ENCODE results near the gene SLC35F2. TPM values are rescaled to one million over a fixed set of nuclear protein-coding genes. Genes with fewer than 3 reads are reported as not detected.

Gene SLC35F2
- total and polyA plus RNA-seq, 2 of the 8 experiments (the other 6 are each of a cell fraction or from before 2014, with no cell fraction given): 15.1 to 29.7 TPM

DNA sequence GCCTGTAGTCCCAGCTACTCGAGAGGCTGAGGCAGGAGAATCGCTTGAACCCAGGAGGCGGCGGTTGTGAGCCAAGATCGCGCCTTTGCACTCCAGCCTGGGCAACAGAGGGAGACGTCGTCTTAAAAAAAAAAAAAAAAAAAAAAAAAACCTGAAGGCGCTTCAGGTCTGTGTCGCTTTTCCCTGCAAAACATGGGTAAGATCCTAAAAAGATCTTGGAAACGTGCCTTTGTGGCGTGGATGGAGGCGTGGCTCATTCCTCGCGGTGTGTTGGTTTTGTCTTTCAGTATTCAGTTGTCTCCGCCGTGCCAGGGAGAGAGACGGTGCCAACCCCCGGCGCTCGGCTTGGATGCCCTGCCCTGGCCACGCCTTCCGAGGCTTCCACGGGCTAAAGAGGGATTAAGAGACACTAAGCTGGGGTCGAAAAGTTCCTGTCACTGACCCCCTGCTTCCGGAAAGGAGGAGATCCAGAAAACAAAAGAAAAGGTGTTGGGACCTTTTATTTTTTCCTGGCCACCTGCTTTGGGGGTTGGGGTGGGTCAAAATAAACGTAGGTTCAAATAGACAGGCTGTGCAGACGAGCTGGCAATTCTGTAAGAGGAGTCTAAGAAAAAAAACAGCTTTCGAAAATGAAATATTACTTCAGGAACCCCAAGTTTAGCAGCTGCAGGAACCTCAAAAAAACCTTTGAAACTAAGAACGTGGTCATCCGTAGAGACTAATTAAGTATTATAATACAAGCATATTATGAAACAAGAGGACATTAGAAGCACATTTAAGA, 1.1 kb upstream of the SLC35F2 start:
- Histone ChIP-seq H2AK5ac (ENCODE audit: low read depth, low read length) (no peak overlapping the region), H2BK15ac (ENCODE audit: low read length) (no peak overlapping the region), H3K23ac (ENCODE audit: insufficient read length) (no peak overlapping the region), H3K14ac (ENCODE audit: insufficient read length) (no peak overlapping the region), H2AFZ (ENCODE audit: low read length) (peak overlapping the region; percentile 76), H3K56ac (replicated peaks; ENCODE audit: insufficient read length, low read depth, low read length) (no peak overlapping the region), H3K4me2 (ENCODE audit: insufficient read depth in 1 of 2, low read depth in 2 of 2, low read length in 2 of 2) (peak overlapping the region; percentile 89 to 93), H3K4ac (replicated peaks; ENCODE audit: insufficient read length, low read depth, low read length) (no peak overlapping the region), H3K4me1 (replicated peaks in 1 of 4; ENCODE audit: control insufficient read depth in 3 of 4, insufficient read depth in 4 of 4, low read length in 3 of 4) (peaks cover 2 to 6% (median 5%) of the 10 kb centered on the region in 4 experiments; a peak in 4 of 7 replicates), H3K27ac (ENCODE audit: low read depth, low read length) (no peak overlapping the region), H3K79me2 (ENCODE audit: control insufficient read depth in 1 of 2, insufficient read depth in 2 of 2, low read length in 2 of 2) (peaks cover 0 to 23% of the 10 kb centered on the region in 2 experiments; a peak in 2 of 4 replicates), H4K91ac (replicated peaks; ENCODE audit: insufficient read length, low read length) (no peak overlapping the region), H2BK120ac (replicated peaks; ENCODE audit: low read depth, low read length) (no peak overlapping the region), H2BK20ac (ENCODE audit: low read length) (no peak overlapping the region; the same call in 1 of the 2 replicates), H3K18ac (ENCODE audit: extremely low read depth, low read length) (peak overlapping the region; percentile 71; the same call in 1 of the 2 replicates), H3K23me2 (ENCODE audit: low read depth, low read length) (peaks cover 18% of the 10 kb centered on the region), H2BK12ac (ENCODE audit: low read depth, low read length) (peak overlapping the region; percentile 77; the same call in 1 of the 2 replicates), H3K79me1 (ENCODE audit: low read depth, low read length) (peaks cover 5% of the 10 kb centered on the region; the same call in 1 of the 2 replicates), H3K36me3 (ENCODE audit: control insufficient read depth in 2 of 4, insufficient read depth in 4 of 4, low read length in 3 of 4) (no peaks in the 10 kb centered on the region), H3K4me3 (ENCODE audit: extremely low read depth in 1 of 4, insufficient read depth in 2 of 4, low read depth in 3 of 4, low read length in 4 of 4) (peak overlapping the region; percentile 80 to 88 (median 85)), H3K27me3 (replicated peaks in 1 of 4; ENCODE audit: control insufficient read depth in 3 of 4, extremely low read depth in 1 of 4, insufficient read depth in 3 of 4, low read length in 3 of 4) (peaks cover 0 to 9% (median 5%) of the 10 kb centered on the region in 4 experiments; a peak in 4 of 7 replicates), H4K5ac (ENCODE audit: insufficient read length, low read depth, low read length) (no peak overlapping the region), H3K9ac (replicated peaks in 1 of 4; ENCODE audit: extremely low read depth in 1 of 4, low read depth in 3 of 4, low read length in 3 of 4) (peak overlapping the region in 2 of 4 experiments; percentile 8 to 52; a peak in 2 of 7 replicates), H3K9me3 (ENCODE audit: insufficient read depth in 2 of 2, low read depth in 1 of 2, low read length in 1 of 2) (no peaks in the 10 kb centered on the region), H4K8ac (ENCODE audit: extremely low read depth, insufficient read depth, low read length) (no peak overlapping the region; the same call in 1 of the 2 replicates), H4K20me1 (replicated peaks in 1 of 2; ENCODE audit: control insufficient read depth in 1 of 2, insufficient read depth in 2 of 2, low read length in 2 of 2) (no peaks in the 10 kb centered on the region), H2BK5ac (ENCODE audit: low read depth, low read length) (no peak overlapping the region)
- peak in 1 of 2 experiments; percentile 63 for DNase-seq (ENCODE audit: low read depth in 1 of 2, low spot score in 2 of 2)
- 7% methylated on average over 30 of the region's 31 CpGs; no CpG with 5 or more reads in 1 of the 2 experiments for whole genome bisulfite sequencing, 2 experiments (ENCODE audit: extremely low coverage in 1 of 2, insufficient coverage in 1 of 2, insufficient read length in 1 of 2, insufficient replicate concordance in 2 of 2, low coverage in 1 of 2, low lambda C conversion rate in 2 of 2, missing lambda C conversion rate in 1 of 2)
- no peak for FAIRE-seq
- POLR2A ChIA-PET (ENCODE audit: partially characterized antibody): interaction anchor here (0.7 to 1.4 kb wide), 3 partner anchors 11 to 149 kb away, joined by 3 to 4 read pairs (median 3); partner anchors contain the start of gene CUL5
- TF ChIP-seq KDM5A (IDR thresholded peaks at IDR 0.05; ENCODE audit: low read length) (no peak), YY1 (IDR thresholded peaks at IDR 0.05; ENCODE audit: low read depth, low read length) (no peak), POLR2A (IDR thresholded peaks at IDR 0.05; ENCODE audit: control extremely low read depth in 1 of 2, low read depth in 2 of 2, low read length in 2 of 2) (no peak), JUN (IDR thresholded peaks at IDR 0.05; ENCODE audit: low read depth, low read length) (no peak), HDAC6 (IDR thresholded peaks at IDR 0.05; ENCODE audit: low read depth, low read length) (no peak), SP2 (IDR thresholded peaks at IDR 0.05; ENCODE audit: low read length) (no peak), TCF12 (IDR thresholded peaks at IDR 0.05; ENCODE audit: low read depth, low read length) (no peak), POLR2AphosphoS5 (IDR thresholded peaks at IDR 0.05; ENCODE audit: low read depth, low read length) (no peak), CHD1 (IDR thresholded peaks at IDR 0.05; ENCODE audit: low read depth, low read length) (no peak), SIRT6 (IDR thresholded peaks at IDR 0.05; ENCODE audit: low read length) (no peak)
- TF ChIP-seq, protein P1, sequence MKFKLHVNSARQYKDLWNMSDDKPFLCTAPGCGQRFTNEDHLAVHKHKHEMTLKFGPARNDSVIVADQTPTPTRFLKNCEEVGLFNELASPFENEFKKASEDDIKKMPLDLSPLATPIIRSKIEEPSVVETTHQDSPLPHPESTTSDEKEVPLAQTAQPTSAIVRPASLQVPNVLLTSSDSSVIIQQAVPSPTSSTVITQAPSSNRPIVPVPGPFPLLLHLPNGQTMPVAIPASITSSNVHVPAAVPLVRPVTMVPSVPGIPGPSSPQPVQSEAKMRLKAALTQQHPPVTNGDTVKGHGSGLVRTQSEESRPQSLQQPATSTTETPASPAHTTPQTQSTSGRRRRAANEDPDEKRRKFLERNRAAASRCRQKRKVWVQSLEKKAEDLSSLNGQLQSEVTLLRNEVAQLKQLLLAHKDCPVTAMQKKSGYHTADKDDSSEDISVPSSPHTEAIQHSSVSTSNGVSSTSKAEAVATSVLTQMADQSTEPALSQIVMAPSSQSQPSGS (IDR thresholded peaks at IDR 0.05; ENCODE audit: low read length): no peak; the same call in none of the 2 replicates
- CTCF ChIA-PET (ENCODE audit: partially characterized antibody): interaction anchor here (0.6 to 1.4 kb wide), 10 partner anchors 10 to 769 kb away, joined by 3 to 5 read pairs (median 3); no protein-coding TSS in a partner anchor

All from H1 (cell line).